Spleen (tissue), 11 donors: Measurements from ENCODE around the gene RBP4. TPM values are rescaled to one million over a fixed set of nuclear protein-coding genes. Genes with fewer than 3 reads are reported as not detected.

Experiments
- DNase-seq: peaks from one replicate; pipeline ENCODE4 v3.0.0-alpha.2; 2020
- H3K27ac ChIP-seq, 8 donors: fragments of 200-600 bp; sonication (generic) in 7 of 8; 1 replicate in 4 of 8; 2 replicates in 4 of 8; pipeline versions ENCODE4 v1.5.0 to v1.8.0; 2016 to 2021; ENCODE audit warnings: inconsistent platforms in 4 of 8, mild to moderate bottlenecking in 4 of 8, moderate library complexity in 1 of 8
- H3K27me3 ChIP-seq, 7 donors: fragments of 200-600 bp; sonication (generic) in 6 of 7; replicated peaks in 1 of 7; 1 replicate in 4 of 7; 2 replicates in 3 of 7; pipeline versions ENCODE4 v1.5.0 to v1.8.0; 2016 to 2021; ENCODE audit warnings: inconsistent platforms in 3 of 7, mild to moderate bottlenecking in 1 of 7
- H3K36me3 ChIP-seq, 6 donors: fragments of 200-600 bp; sonication (generic) in 5 of 6; 1 replicate in 4 of 6; 2 replicates in 2 of 6; pipeline versions ENCODE4 v1.5.0 to v1.8.0; 2016 to 2021; ENCODE audit warnings: inconsistent platforms in 2 of 6
- H3K4me1 ChIP-seq, 6 donors: fragments of 200-600 bp; sonication (generic) in 5 of 6; 1 replicate in 3 of 6; 2 replicates in 3 of 6; pipeline versions ENCODE4 v1.5.0 to v1.8.0; 2016 to 2021; ENCODE audit warnings: inconsistent platforms in 3 of 6
- H3K4me3 ChIP-seq, 8 donors: fragments of 200-600 bp; sonication (generic) in 7 of 8; 1 replicate in 4 of 8; 2 replicates in 4 of 8; pipeline versions ENCODE4 v1.5.0 to v1.8.0; 2016 to 2021; ENCODE audit warnings: inconsistent platforms in 4 of 8, mild to moderate bottlenecking in 4 of 8, moderate library complexity in 2 of 8
- H3K9me3 ChIP-seq, 8 donors: fragments of 200-600 bp; sonication (generic) in 7 of 8; 1 replicate in 4 of 8; 2 replicates in 4 of 8; pipeline versions ENCODE4 v1.5.0 to v1.8.0; 2016 to 2021; ENCODE audit warnings: inconsistent platforms in 4 of 8
- POLR2A ChIP-seq, 3 donors: fragments of 450-650 bp; IDR thresholded peaks; one replicate each; pipeline ENCODE4 v1.5.1; 2017; ENCODE audit warnings: antibody characterized with exemption in 3 of 3, mild to moderate bottlenecking in 1 of 3
- POLR2AphosphoS5 ChIP-seq, 3 donors: sonication (generic); formaldehyde crosslinking; IDR thresholded peaks; one replicate each; pipeline ENCODE4 v1.5.1; 2017; ENCODE audit warnings: antibody characterized with exemption in 3 of 3
- WGBS, 5 donors: extraction: QIAGEN DNeasy Blood & Tissue Kit in 3 of 5; methylation state at CpG; one replicate each; pipeline versions ENCODE4 v1.1.5 to v1.1.7; 2013 to 2018; 5-methylcytosine and 5-hydroxymethylcytosine counted together
- intact Hi-C: fragments of 100-400 bp; cut with DNase I; formaldehyde crosslinking; loops from one replicate; pipeline ENCODE4 v1.15.0; 2023; ENCODE audit warnings: low total_unique reads
- polyA plus RNA-seq, 3 donors: library from polyadenylated mRNA; stranded (reverse); fragments of 200-250 nt; gene quantifications; one replicate each; pipeline ENCODE4 v1.2.1, GENCODE V29; 2013
- total RNA-seq, 7 donors: library from RNA; depleted of rRNA in 3 of 7; stranded (reverse); fragments of >200 nt in 3 of 7; fragmentation: NEBNext Ultra II Directional in 4 of 7; extraction: Animal tissue kit (Norgen Biotek cat#: 25700) in 4 of 7; gene quantifications; one replicate each; pipeline versions ENCODE4 v1.1.0 to v1.2.1, GENCODE V29; 2016 to 2021
- TF ChIP-seq, protein P1 (sequence below), 11 experiments: fragments of 200-600 bp in 7 of 11; fragments of 450-650 bp in 4 of 11; sonication (generic) in 4 of 11; IDR thresholded peaks in 8 of 11; conservative IDR thresholded peaks in 3 of 11; 1 replicate in 7 of 11; 2 replicates in 4 of 11; pipeline versions ENCODE4 v1.4.0 to v1.8.0; 2016 to 2021; ENCODE audit warnings: antibody characterized with exemption in 11 of 11, inconsistent platforms in 4 of 11, mild to moderate bottlenecking in 1 of 11
- donor health status: healthy with polysubstance abuse.
- donor health status: DM: no; HTN: no; CAD: no; lungs with moderate emphysema.
- donor health status: DM: no; HTN: no; CAD: no.
- donor health status: Bipolar disorder and iron deficiency.
- donor health status: healthy.
- donor health status: DM: no; HTN: no; CAD: no.
- donor health status: DM: yes; HTN: yes; CAD: no.

Gene RBP4
- total and polyA plus RNA-seq, 10 donors = 0.20 to 1.3 (median 0.26) TPM; not detected in 6

DNA sequence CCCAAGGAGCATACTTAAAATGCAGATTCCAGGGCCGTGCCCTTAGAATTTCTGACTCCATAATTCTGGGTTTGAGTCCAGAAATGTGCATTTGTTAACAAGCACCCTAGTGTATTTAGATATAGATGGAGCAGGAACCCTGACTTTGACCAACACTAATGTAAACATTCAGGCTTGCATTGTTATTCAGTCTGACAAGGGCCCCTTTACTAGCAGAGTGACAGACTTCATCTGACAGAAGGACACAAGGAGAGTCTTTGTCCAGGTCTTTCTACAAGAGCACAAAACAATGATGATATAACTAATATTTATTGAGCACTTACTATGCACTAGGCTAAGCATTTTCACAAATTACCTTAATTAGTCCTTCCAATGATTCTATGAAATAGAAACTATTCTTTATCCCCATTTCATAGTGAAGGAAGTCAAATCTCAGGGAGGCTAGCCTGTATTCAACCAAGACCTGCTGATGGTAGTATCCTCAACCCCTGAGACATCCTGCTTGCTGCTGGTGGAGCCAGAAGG, 3.9 kb downstream of the RBP4 start:
- WGBS, 5 donors = 89 to 100% (median 96%) methylated on average over 1 of the region's 1 CpG
- Histone ChIP-seq H3K9me3 (no peaks in the 10 kb centered on the region), H3K27me3 (peaks cover 0 to 47% (median 23%) of the 10 kb centered on the region in 7 donors), H3K36me3 (no peaks in the 10 kb centered on the region), H3K4me3 (no peak overlapping the region), H3K27ac (no peak overlapping the region), H3K4me1 (peaks cover 5 to 21% (median 13%) of the 10 kb centered on the region in 6 donors)
- DNase-seq = no peak
- intact Hi-C loops = no loop called here
- TF ChIP-seq POLR2AphosphoS5 (IDR thresholded peaks at IDR 0.05) (no peak), POLR2A (IDR thresholded peaks at IDR 0.05) (no peak)
- TF ChIP-seq, protein P1, sequence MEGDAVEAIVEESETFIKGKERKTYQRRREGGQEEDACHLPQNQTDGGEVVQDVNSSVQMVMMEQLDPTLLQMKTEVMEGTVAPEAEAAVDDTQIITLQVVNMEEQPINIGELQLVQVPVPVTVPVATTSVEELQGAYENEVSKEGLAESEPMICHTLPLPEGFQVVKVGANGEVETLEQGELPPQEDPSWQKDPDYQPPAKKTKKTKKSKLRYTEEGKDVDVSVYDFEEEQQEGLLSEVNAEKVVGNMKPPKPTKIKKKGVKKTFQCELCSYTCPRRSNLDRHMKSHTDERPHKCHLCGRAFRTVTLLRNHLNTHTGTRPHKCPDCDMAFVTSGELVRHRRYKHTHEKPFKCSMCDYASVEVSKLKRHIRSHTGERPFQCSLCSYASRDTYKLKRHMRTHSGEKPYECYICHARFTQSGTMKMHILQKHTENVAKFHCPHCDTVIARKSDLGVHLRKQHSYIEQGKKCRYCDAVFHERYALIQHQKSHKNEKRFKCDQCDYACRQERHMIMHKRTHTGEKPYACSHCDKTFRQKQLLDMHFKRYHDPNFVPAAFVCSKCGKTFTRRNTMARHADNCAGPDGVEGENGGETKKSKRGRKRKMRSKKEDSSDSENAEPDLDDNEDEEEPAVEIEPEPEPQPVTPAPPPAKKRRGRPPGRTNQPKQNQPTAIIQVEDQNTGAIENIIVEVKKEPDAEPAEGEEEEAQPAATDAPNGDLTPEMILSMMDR (IDR thresholded peaks at IDR 0.05 in 8 of 11, conservative IDR thresholded peaks at IDR 0.05 in 3 of 11) = no peak

DNA sequence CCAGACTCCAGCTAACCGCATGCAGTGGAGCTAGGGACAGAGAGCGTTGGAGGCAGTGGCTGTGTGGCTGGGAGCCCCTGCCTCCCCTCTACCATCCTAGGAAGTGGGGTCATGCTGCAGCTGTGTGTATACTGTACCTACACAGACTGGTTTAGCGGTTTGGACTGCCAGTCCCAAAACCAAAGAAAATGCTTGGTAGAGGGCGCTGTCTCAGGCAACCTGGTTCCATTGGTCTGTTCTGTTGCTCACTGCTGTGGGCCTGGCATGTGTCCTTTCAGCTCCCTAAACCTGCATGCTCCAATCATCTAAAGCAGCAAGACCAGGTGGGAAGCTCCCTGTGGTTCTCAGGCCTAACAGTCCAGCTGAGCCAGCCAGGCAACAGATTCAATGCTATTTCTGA, 4.5 kb downstream of the RBP4 start:
- no peak overlapping the region for H3K4me3 ChIP-seq
- no peak for DNase-seq
- H3K4me1 ChIP-seq = peaks cover 4 to 19% (median 13%) of the 10 kb centered on the region in 6 donors
- peaks cover 0 to 41% (median 22%) of the 10 kb centered on the region in 7 donors for H3K27me3 ChIP-seq
- no peaks in the 10 kb centered on the region for H3K36me3 ChIP-seq
- no peak for TF ChIP-seq POLR2AphosphoS5 (IDR thresholded peaks at IDR 0.05)
- TF ChIP-seq, protein P1 (IDR thresholded peaks at IDR 0.05 in 8 of 11, conservative IDR thresholded peaks at IDR 0.05 in 3 of 11) = no peak
- TF ChIP-seq POLR2A (IDR thresholded peaks at IDR 0.05) = no peak
- no peaks in the 10 kb centered on the region for H3K9me3 ChIP-seq
- no peak overlapping the region for H3K27ac ChIP-seq
- WGBS, 5 donors = 71 to 94% (median 88%) methylated on average over 2 to 4 of the region's 4 CpGs
- intact Hi-C loops = no loop called here

DNA sequence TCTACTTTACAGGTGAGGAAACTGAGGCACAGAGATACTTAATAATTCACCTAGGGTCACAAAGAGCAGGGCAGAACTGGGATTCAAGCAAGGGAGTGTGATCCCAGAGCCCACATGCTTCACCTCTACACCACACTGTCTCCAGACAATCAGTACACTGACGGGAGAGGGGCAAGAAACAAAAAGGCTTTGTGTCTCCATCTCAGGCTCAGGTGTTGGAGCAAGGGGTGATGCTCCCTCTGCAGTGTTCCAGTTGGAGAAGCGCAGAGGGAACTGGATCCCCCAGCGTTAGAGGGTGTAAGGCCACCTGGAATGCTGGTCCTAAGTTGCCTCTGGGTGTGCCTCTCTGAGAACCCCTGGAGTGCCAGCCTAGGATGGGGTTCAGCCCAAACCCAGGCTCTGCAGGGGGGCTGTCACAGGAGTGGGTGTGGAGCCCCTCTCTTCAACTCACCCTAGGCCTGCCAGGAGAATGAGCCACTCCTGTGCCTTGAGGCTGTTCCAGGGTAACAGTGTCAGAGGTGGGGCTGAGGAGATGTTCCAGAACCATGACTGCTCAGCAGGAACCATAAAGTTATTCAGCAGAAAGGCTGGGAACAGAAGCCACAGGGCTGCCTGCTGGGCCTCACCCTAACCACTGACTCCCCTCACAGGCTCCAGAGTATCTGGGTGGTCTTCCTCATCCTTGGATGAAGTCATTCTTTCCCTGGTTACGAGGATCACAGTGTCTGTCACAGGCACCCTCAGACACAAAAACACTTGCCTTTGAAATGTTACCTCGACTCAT, 5.5 kb downstream of the RBP4 start:
- TF ChIP-seq, protein P1 (IDR thresholded peaks at IDR 0.05 in 8 of 11, conservative IDR thresholded peaks at IDR 0.05 in 3 of 11) = no peak
- TF ChIP-seq POLR2AphosphoS5 (IDR thresholded peaks at IDR 0.05) (no peak), POLR2A (IDR thresholded peaks at IDR 0.05) (no peak)
- peaks cover 0 to 38% (median 12%) of the 10 kb centered on the region in 7 donors for H3K27me3 ChIP-seq
- H3K9me3 ChIP-seq = no peaks in the 10 kb centered on the region
- peaks cover 0 to 15% (median 4%) of the 10 kb centered on the region in 6 donors for H3K4me1 ChIP-seq
- intact Hi-C loops = no loop called here
- DNase-seq = no peak
- no peak overlapping the region for H3K4me3 ChIP-seq
- H3K36me3 ChIP-seq = no peaks in the 10 kb centered on the region
- H3K27ac ChIP-seq = no peak overlapping the region
- 77 to 92% (median 87%) methylated on average over 2 to 5 of the region's 5 CpGs for WGBS, 5 donors

DNA sequence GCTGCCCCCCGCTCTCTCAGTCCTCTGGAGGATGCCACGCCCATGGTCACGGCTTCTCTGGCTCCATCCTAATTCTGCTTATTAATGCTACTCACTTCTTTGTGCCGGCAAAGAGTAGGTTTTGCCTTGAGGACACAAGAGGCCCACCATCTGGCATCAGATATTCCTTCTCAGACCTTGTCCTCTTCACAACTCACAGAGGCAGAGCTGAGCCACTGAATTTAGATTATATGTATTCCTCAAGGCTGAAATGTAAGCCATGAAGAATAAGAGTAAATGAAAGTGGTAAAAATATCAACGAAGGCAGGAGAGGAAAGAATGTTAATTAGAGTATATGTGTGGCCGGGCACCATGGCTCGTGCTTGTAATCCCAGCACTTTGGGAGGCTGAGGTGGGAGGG, 6.5 kb downstream of the RBP4 start:
- DNase-seq = no peak
- no peak for TF ChIP-seq POLR2A (IDR thresholded peaks at IDR 0.05)
- TF ChIP-seq, protein P1 (IDR thresholded peaks at IDR 0.05 in 8 of 11, conservative IDR thresholded peaks at IDR 0.05 in 3 of 11) = no peak
- TF ChIP-seq POLR2AphosphoS5 (IDR thresholded peaks at IDR 0.05) = no peak
- no peak overlapping the region for H3K4me3 ChIP-seq
- H3K27me3 ChIP-seq = peaks cover 0 to 38% (median 3%) of the 10 kb centered on the region in 7 donors
- WGBS, 5 donors = 72 to 88% (median 87%) methylated on average over 7 of the region's 7 CpGs
- H3K9me3 ChIP-seq = no peaks in the 10 kb centered on the region
- intact Hi-C loops = no loop called here
- H3K27ac ChIP-seq = no peak overlapping the region
- peaks cover 0 to 12% (median 2%) of the 10 kb centered on the region in 6 donors for H3K4me1 ChIP-seq
- no peaks in the 10 kb centered on the region for H3K36me3 ChIP-seq
